ENCODE results near the gene DNAH11. TPM values are rescaled to one million over a fixed set of nuclear protein-coding genes. Genes with fewer than 3 reads are reported as not detected.

The DNAH11 gene
- total RNA-seq, 4 donors from 2014 or later, result 0.10 to 0.62 (median 0.23) TPM

DNA sequence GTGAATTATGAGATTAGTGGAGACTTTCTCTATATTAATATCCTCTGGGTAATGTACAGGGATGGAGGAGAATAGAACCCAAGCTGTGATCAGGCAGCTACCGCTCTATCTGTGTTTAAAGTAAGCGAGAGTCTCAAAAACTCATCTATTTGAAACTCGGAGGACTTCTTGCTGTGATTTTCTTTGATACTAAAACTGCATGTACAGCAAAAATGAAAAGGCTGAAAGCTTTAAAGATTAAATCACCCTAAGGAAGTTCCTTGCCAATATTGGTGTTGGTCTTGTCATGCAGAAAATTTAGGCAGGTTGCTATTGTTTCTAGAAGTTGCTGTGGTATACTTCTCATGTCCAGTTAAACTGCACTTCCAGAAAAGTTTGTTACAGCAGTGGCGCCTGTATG lies 110.8 kb downstream of the DNAH11 start:
- H3K27ac ChIP-seq, result no peak overlapping the region
- in situ Hi-C loops (cut with MboI; ENCODE audit: low sequenced_read_pairs in 4 of 4), result no loop called here

DNA sequence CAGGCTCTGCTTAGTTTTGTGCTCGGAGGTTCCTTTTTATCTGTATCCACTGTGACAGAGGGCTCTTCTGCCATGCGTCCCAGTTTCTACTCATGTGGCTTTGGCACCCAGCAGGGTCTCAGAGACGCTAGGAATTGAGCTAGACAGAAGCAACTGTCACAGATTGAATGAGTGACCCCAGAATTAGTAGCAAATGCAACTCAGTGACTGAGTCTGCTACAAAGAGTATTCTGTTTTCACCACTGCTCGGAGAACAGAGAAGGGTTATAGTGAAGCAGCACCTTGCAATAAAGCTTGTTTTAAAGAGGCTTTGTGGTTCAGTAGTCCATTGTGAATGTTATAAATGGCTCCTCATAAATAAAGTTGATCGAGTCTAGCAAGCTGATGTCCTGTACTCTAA lies 113.2 kb downstream of the DNAH11 start:
- H3K4me3 ChIP-seq, result no peak overlapping the region
- no peak for TF ChIP-seq POLR2A (IDR thresholded peaks at IDR 0.05)
- TF ChIP-seq, protein P1, sequence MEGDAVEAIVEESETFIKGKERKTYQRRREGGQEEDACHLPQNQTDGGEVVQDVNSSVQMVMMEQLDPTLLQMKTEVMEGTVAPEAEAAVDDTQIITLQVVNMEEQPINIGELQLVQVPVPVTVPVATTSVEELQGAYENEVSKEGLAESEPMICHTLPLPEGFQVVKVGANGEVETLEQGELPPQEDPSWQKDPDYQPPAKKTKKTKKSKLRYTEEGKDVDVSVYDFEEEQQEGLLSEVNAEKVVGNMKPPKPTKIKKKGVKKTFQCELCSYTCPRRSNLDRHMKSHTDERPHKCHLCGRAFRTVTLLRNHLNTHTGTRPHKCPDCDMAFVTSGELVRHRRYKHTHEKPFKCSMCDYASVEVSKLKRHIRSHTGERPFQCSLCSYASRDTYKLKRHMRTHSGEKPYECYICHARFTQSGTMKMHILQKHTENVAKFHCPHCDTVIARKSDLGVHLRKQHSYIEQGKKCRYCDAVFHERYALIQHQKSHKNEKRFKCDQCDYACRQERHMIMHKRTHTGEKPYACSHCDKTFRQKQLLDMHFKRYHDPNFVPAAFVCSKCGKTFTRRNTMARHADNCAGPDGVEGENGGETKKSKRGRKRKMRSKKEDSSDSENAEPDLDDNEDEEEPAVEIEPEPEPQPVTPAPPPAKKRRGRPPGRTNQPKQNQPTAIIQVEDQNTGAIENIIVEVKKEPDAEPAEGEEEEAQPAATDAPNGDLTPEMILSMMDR (IDR thresholded peaks at IDR 0.05 in 4 of 5, conservative IDR thresholded peaks at IDR 0.05 in 1 of 5), result no peak
- no peaks in the 10 kb centered on the region for H3K9me3 ChIP-seq
- H3K36me3 ChIP-seq, result no peaks in the 10 kb centered on the region
- H3K4me1 ChIP-seq, result no peaks in the 10 kb centered on the region
- in situ Hi-C loops (cut with MboI; ENCODE audit: low sequenced_read_pairs in 4 of 4), result no loop called here
- H3K27ac ChIP-seq, result no peak overlapping the region
- intact Hi-C loops (cut with DNase I; ENCODE audit: low total_unique reads), result no loop called here
- H3K27me3 ChIP-seq, result no peaks in the 10 kb centered on the region
- ATAC-seq, result no peak
- no peak for DNase-seq

More for the DNA sequence above, 110.8 kb downstream of the DNAH11 start:
- ATAC-seq, result no peak
- Histone ChIP-seq H3K4me3 (no peak overlapping the region), H3K9me3 (no peaks in the 10 kb centered on the region), H3K36me3 (no peaks in the 10 kb centered on the region), H3K4me1 (no peaks in the 10 kb centered on the region), H3K27me3 (no peaks in the 10 kb centered on the region)
- TF ChIP-seq, protein P1 (IDR thresholded peaks at IDR 0.05 in 4 of 5, conservative IDR thresholded peaks at IDR 0.05 in 1 of 5), result no peak
- TF ChIP-seq POLR2A (IDR thresholded peaks at IDR 0.05), result no peak
- no peak for DNase-seq
- intact Hi-C loops (cut with DNase I; ENCODE audit: low total_unique reads), result no loop called here

DNA sequence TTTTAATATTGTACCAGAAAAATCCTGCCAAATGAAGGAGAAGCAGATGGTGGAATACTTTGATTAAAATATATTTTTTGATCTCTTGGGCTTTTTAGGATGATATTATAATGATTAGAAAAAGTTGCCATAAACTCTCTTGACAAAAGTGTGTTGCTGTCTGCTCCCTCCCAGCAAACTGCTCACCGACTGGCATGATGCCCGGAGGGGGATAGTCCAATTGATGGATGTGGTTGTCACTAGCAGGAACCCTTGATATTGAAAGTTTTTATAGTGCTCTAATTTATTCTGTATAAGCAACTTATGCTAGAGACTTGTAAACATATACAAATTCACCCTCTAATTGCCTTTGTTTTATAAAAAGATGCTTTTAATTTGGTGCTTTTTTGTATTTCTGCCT lies 114.0 kb downstream of the DNAH11 start:
- in situ Hi-C loops (cut with MboI; ENCODE audit: low sequenced_read_pairs in 4 of 4), result no loop called here
- Histone ChIP-seq H3K9me3 (no peaks in the 10 kb centered on the region), H3K36me3 (no peaks in the 10 kb centered on the region), H3K4me3 (no peak overlapping the region), H3K27ac (no peak overlapping the region), H3K27me3 (no peaks in the 10 kb centered on the region), H3K4me1 (no peaks in the 10 kb centered on the region)
- no peak for TF ChIP-seq POLR2A (IDR thresholded peaks at IDR 0.05)
- TF ChIP-seq, protein P1 (IDR thresholded peaks at IDR 0.05 in 4 of 5, conservative IDR thresholded peaks at IDR 0.05 in 1 of 5), result no peak
- intact Hi-C loops (cut with DNase I; ENCODE audit: low total_unique reads), result no loop called here
- DNase-seq, result no peak
- no peak for ATAC-seq

GRCh38 chr7:21670496-21670895 lies 127.7 kb downstream of the DNAH11 start:
- Histone ChIP-seq H3K4me1 (no peaks in the 10 kb centered on the region), H3K27ac (no peak overlapping the region), H3K27me3 (no peaks in the 10 kb centered on the region), H3K36me3 (no peaks in the 10 kb centered on the region), H3K4me3 (no peak overlapping the region), H3K9me3 (no peaks in the 10 kb centered on the region)
- TF ChIP-seq, protein P1 (IDR thresholded peaks at IDR 0.05 in 4 of 5, conservative IDR thresholded peaks at IDR 0.05 in 1 of 5), result no peak
- TF ChIP-seq POLR2A (IDR thresholded peaks at IDR 0.05), result no peak
- ATAC-seq, result no peak
- in situ Hi-C loops (cut with MboI; ENCODE audit: low sequenced_read_pairs in 4 of 4) (no loop called here), intact Hi-C loops (cut with DNase I; ENCODE audit: low total_unique reads) (no loop called here)
- no peak for DNase-seq

DNA sequence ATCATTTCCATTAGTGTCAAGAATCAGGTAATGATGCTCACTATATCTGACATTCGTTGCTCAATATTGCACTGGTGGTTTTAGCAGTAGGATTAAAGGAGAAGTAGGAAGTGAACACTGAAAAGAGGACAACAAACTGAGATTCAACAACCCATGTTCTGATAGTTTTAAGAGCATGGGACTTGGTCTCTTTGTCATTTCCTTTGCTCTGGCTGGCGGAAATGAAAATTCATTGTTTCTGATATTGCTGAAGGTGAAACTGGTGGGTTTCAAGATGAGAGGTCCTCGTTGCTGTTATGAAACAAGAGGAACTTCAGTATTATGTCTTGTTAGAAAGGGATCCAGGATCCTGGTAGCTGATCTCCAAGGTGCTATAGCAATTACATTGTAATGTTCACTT lies 129.0 kb downstream of the DNAH11 start:
- no peaks in the 10 kb centered on the region for H3K9me3 ChIP-seq
- H3K27ac ChIP-seq, result no peak overlapping the region
- no peaks in the 10 kb centered on the region for H3K4me1 ChIP-seq
- intact Hi-C loops (cut with DNase I; ENCODE audit: low total_unique reads), result no loop called here
- no peaks in the 10 kb centered on the region for H3K36me3 ChIP-seq
- no peaks in the 10 kb centered on the region for H3K27me3 ChIP-seq
- no peak for DNase-seq
- ATAC-seq, result no peak
- no peak overlapping the region for H3K4me3 ChIP-seq
- in situ Hi-C loops (cut with MboI; ENCODE audit: low sequenced_read_pairs in 4 of 4), result no loop called here
- no peak for TF ChIP-seq POLR2A (IDR thresholded peaks at IDR 0.05)
